CD4-positive, alpha-beta T cell (primary cell): ENCODE data around the gene ZNF438. TPM values are rescaled to one million over a fixed set of nuclear protein-coding genes. Genes with fewer than 3 reads are reported as not detected.

Experiments
- ATAC-seq: fragments of 200-7000 bp; cut with Tn5 transposase; one replicate; pipeline ENCODE4 v1.10.0; 2022; ENCODE audit warnings: mild to moderate bottlenecking; ENCODE audit not compliant: poor library complexity
- CTCF ChIA-PET: fragments of 350-600 bp; sonication (Branson Sonifier 250); formaldehyde crosslinking; loops from one replicate; lab custom pipeline; 2021; ENCODE audit warnings: antibody characterized with exemption, inconsistent platforms; lab: Charles Lee
- POLR2A ChIA-PET: fragments of 350-600 bp; sonication (Branson Sonifier 250); formaldehyde crosslinking; loops from one replicate; lab custom pipeline; 2021; ENCODE audit warnings: antibody characterized with exemption, inconsistent platforms; lab: Charles Lee
- DNase-seq, 14 experiments: peaks; one replicate each; pipeline ENCODE4 v3.0.0-alpha.2; 2013 to 2020; ENCODE audit warnings: mixed read lengths in 2 of 14
- H3K27ac ChIP-seq, 2 donors: one replicate each; pipeline versions ENCODE4 v1.5.1 to v1.7.0; 2013; ENCODE audit warnings: low read length in 2 of 2, low read depth in 1 of 2, mild to moderate bottlenecking in 1 of 2
- H3K27me3 ChIP-seq, 2 experiments: 1 replicate in 1 of 2; 2 replicates in 1 of 2; pipeline versions ENCODE4 v1.6.1 to v1.7.0; 2013; ENCODE audit warnings: low read length in 2 of 2, control low read depth in 1 of 2, mild to moderate bottlenecking in 1 of 2, moderate library complexity in 1 of 2; ENCODE audit not compliant: insufficient read depth in 2 of 2, control insufficient read depth in 1 of 2
- H3K36me3 ChIP-seq: one replicate; pipeline ENCODE4 v1.6.1; 2013; ENCODE audit warnings: low read length, control low read depth; ENCODE audit not compliant: insufficient read depth
- H3K4me1 ChIP-seq: one replicate; pipeline ENCODE4 v1.6.1; 2013; ENCODE audit warnings: low read length, control low read depth; ENCODE audit not compliant: insufficient read depth
- H3K4me3 ChIP-seq: one replicate; pipeline ENCODE4 v1.5.1; 2013; ENCODE audit warnings: mild to moderate bottlenecking, low read length, moderate library complexity
- H3K9me3 ChIP-seq, 2 experiments: 1 replicate in 1 of 2; 2 replicates in 1 of 2; pipeline versions ENCODE4 v1.6.1 to v1.7.0; 2013; ENCODE audit warnings: low read length in 2 of 2, mild to moderate bottlenecking in 2 of 2, control low read depth in 1 of 2, moderate library complexity in 1 of 2; ENCODE audit not compliant: control insufficient read depth in 1 of 2, insufficient read depth in 1 of 2
- H3K27ac Mint-ChIP-seq: one replicate; pipeline ENCODE4 v1.8.0; 2020; ENCODE audit warnings: mixed read lengths
- H3K27me3 Mint-ChIP-seq: one replicate; pipeline ENCODE4 v1.8.0; 2021; ENCODE audit warnings: mixed read lengths
- H3K36me3 Mint-ChIP-seq: one replicate; pipeline ENCODE4 v1.8.0; 2021; ENCODE audit warnings: low read depth, mixed read lengths
- H3K4me1 Mint-ChIP-seq: one replicate; pipeline ENCODE4 v1.8.0; 2021; ENCODE audit warnings: low read depth, mixed read lengths
- H3K4me3 Mint-ChIP-seq: one replicate; pipeline ENCODE4 v1.8.0; 2020; ENCODE audit warnings: mild to moderate bottlenecking, mixed read lengths
- H3K9me3 Mint-ChIP-seq: one replicate; pipeline ENCODE4 v1.8.0; 2020; ENCODE audit warnings: mixed read lengths
- CTCF ChIP-seq: fragments of 200-600 bp; IDR thresholded peaks from one replicate; pipeline ENCODE4 v1.8.0; 2022; ENCODE audit warnings: antibody characterized with exemption, mild to moderate bottlenecking
- intact Hi-C, 2 experiments: fragments of 100-400 bp; cut with DNase I in 1 of 2; cut with micrococcal nuclease in 1 of 2; formaldehyde crosslinking; loops; one replicate each; pipeline versions ENCODE4 v1.15.1 to v1.9.0; 2023 to 2025; cut with DNase I, micrococcal nuclease
- total RNA-seq, 174 experiments: library from RNA in 2 of 174; stranded (reverse) in 2 of 174; gene quantifications; one replicate each; pipeline ENCODE4 v1.2.3 and lab custom pipeline; 2021 to 2026

ZNF438 gene
- total RNA-seq, 2 experiments from 2014 or later, result 1.9 to 2.0 TPM

- H3K27ac Mint-ChIP-seq, result no peak overlapping the region
- H3K27me3 Mint-ChIP-seq, result no peaks in the 10 kb centered on the region
- no peak for TF ChIP-seq CTCF
- ChIA-PET POLR2A (interaction anchor here (2.9 kb wide), 1 partner anchor 35 kb away, joined by 15 read pairs; the partner anchor contains the start of gene ZNF438), CTCF (no interaction called here)
- Histone ChIP-seq H3K4me3 (no peak overlapping the region), H3K36me3 (no peaks in the 10 kb centered on the region), H3K27ac (no peak overlapping the region), H3K27me3 (no peaks in the 10 kb centered on the region), H3K9me3 (peaks cover 7 to 12% of the 10 kb centered on the region in 2 experiments), H3K4me1 (peaks cover 4% of the 10 kb centered on the region)
- H3K9me3 Mint-ChIP-seq, result peaks cover 3% of the 10 kb centered on the region
- peaks cover 5% of the 10 kb centered on the region for H3K36me3 Mint-ChIP-seq
- DNase-seq (no peak), ATAC-seq (no peak)
- intact Hi-C loops, result no loop called here
- peaks cover 38% of the 10 kb centered on the region for H3K4me1 Mint-ChIP-seq
- no peak overlapping the region for H3K4me3 Mint-ChIP-seq
These were observed 35.1 kb downstream of the ZNF438 start for GRCh38 chr10:30996481-30997005.

GRCh38 chr10:30995081-30995770 lies 36.4 kb downstream of the ZNF438 start:
- no peak overlapping the region for H3K27ac ChIP-seq
- ChIA-PET CTCF (no interaction called here), POLR2A (interaction anchor here (0.6 kb wide), 1 partner anchor 682 kb away, joined by 3 read pairs; no protein-coding TSS in a partner anchor)
- H3K36me3 ChIP-seq, result no peaks in the 10 kb centered on the region
- H3K27me3 ChIP-seq, result no peaks in the 10 kb centered on the region
- H3K9me3 ChIP-seq, result peaks cover 7 to 12% of the 10 kb centered on the region in 2 experiments
- intact Hi-C loops, result no loop called here
- ATAC-seq, result no peak
- Mint-ChIP-seq H3K27ac (no peak overlapping the region), H3K36me3 (peaks cover 5% of the 10 kb centered on the region), H3K27me3 (no peaks in the 10 kb centered on the region), H3K4me1 (peaks cover 30% of the 10 kb centered on the region), H3K4me3 (no peak overlapping the region), H3K9me3 (peaks cover 3% of the 10 kb centered on the region)
- H3K4me3 ChIP-seq, result no peak overlapping the region
- TF ChIP-seq CTCF, result no peak
- no peak for DNase-seq
- peaks cover 4% of the 10 kb centered on the region for H3K4me1 ChIP-seq

GRCh38 chr10:30993155-30993554 lies 38.5 kb downstream of the ZNF438 start:
- H3K36me3 ChIP-seq, result no peaks in the 10 kb centered on the region
- peaks cover 3% of the 10 kb centered on the region for H3K9me3 Mint-ChIP-seq
- peaks cover 16% of the 10 kb centered on the region for H3K4me1 Mint-ChIP-seq
- no peak for ATAC-seq
- DNase-seq, result no peak
- no peak overlapping the region for H3K27ac ChIP-seq
- H3K4me3 Mint-ChIP-seq, result no peak overlapping the region
- intact Hi-C loops, result no loop called here
- CTCF ChIA-PET, result no interaction called here
- H3K27me3 ChIP-seq, result no peaks in the 10 kb centered on the region
- H3K27ac Mint-ChIP-seq, result no peak overlapping the region
- H3K4me3 ChIP-seq, result no peak overlapping the region
- peaks cover 7 to 12% of the 10 kb centered on the region in 2 experiments for H3K9me3 ChIP-seq
- H3K36me3 Mint-ChIP-seq, result peaks cover 5% of the 10 kb centered on the region
- TF ChIP-seq CTCF, result no peak
- POLR2A ChIA-PET, result no interaction called here
- H3K27me3 Mint-ChIP-seq, result no peaks in the 10 kb centered on the region
- no peaks in the 10 kb centered on the region for H3K4me1 ChIP-seq
